HUDEP-2 (cell line): ENCODE measurements around the gene ACTN4.
"Not testable (repeated sequence)": the region's sequence is repeated elsewhere in the genome, so short reads cannot be mapped to it uniquely, and the experiment has no call there.

Source experiments
- DNase-seq, 76 experiments: peaks; one replicate each; lab custom pipeline; 2025; ENCODE audit not compliant: unreplicated experiment in 76 of 76; lab: John Stamatoyannopoulos, UW

Gene ACTN4

DNA sequence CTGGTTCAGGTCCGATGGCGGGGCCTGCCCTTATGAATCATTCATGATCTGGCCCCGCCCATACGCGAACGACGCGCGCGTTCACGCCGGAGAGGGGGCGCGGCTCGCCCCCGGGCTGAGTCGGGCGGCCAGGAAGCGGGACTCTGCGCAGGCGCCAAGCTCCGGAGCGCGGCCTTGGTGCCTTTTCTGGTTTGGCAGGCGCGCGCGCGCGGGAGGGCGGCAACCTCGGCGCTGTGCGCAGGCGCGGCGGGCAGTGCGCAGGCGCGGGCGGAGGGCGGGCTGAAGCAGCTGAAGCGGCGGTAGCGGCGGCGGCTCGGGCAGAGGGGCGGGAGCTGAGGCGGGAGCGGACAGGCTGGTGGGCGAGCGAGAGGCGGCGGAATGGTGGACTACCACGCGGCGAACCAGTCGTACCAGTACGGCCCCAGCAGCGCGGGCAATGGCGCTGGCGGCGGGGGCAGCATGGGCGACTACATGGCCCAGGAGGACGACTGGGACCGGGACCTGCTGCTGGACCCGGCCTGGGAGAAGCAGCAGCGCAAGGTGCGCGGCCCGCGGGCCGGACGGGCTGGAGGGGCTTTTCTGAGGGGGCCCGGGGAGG lies at the start of gene ACTN4:
TSS of gene ACTN4 (plus strand) at position 282 of the 598 bp plus-strand sequence. CDS start at position 379, 97 bp downstream.
- DNase-seq: peak; percentile 73 to 100 (median 99)

DNA sequence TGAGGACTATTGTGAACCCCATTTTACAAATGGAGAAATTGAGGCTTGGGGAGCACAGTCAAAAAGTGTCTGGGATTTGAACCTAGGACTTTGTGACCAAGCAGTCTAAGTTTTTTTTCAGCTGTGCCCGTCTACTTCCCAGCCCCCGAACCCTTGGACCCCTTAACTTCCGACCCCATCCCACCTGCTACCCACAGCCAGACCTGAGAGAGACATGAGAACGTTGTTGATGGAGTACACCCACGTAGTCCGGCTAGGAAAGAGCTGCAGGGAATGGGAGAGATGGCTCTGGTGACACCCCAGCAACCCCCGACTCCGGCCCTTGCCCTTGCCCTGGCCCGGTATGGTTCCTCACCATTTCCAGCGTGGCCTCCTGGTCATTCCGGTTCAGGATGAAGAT lies 47.7 kb upstream of the ACTN4 start:
- no peak for DNase-seq

DNA sequence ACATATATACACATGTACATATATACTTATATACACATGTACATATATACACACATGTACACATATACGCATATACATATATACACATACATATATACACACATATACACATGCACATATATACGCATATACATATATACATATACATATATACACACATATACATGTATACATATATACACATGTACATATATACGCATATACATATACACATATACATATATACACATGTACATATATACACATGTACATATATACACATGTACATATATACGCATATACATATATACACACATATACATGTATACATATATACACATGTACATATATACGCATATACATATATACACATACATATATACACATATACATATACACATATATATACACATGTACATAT lies 44.6 kb upstream of the ACTN4 start:
- DNase-seq: not testable (repeated sequence)

DNA sequence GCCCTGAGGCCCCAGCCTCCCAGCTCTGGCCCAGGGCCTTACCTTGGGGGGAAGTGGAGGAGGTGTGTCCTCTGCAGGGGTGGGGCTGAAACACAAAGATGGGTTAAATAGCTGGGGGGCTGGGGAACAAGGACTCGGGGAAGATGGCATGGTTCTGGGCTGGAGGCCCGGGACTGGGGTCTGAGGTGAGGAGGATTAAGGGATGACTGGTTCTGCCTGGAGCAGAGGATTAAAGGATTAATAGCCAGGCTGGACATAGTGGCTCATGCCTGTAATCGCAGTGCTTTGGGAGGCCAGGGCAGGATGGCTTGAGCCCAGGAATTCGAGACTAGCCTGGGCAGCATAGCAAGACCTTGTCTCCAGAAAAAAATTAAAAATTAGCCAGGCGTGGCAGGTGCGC lies 41.3 kb upstream of the ACTN4 start:
- DNase-seq: no peak

DNA sequence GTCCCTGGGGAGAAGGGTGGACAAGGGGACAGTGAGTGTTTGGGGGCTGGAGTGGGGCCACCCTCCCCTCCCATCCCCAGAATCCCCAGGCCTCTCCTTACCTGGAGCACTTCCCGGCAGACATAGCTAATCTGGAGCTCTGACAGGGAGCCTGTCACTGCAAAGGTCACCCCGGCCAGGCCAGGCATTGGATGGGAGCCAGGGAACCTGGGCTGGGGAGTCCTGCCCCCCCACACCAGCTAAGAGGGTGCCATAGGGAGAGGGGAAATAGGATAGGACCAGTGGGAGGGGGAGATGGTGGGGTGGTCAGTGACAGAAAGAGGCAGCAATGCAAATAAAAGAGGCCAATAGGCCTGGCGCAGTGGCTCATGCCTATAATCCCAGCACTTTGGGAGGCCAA lies 33.2 kb upstream of the ACTN4 start:
- DNase-seq: no peak

DNA sequence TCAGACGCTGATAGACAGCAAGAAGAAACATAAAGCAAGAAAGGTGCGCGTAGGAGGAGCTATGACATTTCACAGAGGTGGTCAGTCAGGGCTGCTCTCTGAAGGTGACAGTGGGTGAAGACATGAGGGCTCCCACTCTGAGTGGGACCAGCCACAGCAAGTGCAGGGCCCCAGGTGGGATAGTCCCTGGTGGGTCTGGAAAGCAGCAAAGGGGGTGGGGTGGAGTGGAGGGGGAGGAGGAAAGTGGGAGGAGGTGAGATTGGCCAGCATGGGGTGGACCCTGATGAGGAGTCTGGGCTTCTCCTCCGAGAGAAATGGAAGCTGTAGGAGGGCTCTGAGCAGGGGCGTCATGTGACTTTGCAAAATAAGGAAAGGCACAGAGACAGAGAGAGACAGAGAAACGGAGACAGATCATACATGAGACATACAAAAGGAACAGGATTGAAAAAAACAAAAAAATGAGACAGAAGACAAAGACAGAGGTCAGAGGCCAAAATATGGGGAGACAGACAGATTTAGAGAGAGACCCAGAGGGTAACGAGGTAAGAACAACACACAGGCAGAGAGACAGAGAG lies 32.4 kb upstream of the ACTN4 start:
- no peak for DNase-seq

DNA sequence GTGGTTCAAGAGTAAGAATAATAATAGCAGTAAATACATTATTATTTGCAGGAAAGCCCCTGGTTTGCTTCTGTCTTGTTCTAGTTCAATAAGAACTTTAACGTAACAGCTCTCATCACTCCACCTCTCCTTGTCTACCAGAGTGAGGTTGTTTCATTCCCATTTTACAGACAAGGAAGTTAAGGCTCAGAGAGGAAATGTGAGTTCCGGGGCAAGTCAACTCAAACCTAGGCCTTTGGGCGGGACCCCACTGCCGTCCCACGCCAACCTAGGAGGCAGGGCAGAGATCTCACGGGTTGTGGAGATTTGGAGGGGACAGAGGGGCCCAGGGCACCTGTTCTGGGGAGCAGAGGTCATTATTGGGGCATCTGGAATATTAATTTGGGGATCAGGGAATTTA lies 31.2 kb upstream of the ACTN4 start:
- no peak for DNase-seq

DNA sequence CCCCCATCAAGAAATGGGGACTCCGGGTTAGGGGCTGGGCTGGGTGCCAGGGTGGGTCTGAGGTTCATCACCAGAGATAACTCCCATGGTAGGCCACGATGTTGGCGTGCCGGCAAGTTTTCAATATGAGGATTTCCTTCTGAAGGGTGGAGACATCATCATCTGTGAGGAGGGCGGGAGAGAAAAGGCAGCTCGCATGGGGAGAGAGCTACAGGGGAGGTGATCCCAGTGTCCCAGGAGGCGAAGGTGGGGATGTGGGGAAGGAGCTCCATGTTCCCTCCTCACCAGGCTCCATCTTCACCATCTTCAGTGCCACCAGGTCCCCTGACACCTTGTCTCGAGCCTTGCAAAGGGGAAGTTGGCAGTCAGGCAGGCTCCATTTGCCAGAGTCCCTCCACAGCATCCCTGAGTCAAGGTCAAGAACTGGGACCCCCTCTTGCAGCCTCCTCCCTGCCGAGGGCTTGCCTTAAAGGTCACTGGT lies 30.1 kb upstream of the ACTN4 start:
- DNase-seq: no peak

DNA sequence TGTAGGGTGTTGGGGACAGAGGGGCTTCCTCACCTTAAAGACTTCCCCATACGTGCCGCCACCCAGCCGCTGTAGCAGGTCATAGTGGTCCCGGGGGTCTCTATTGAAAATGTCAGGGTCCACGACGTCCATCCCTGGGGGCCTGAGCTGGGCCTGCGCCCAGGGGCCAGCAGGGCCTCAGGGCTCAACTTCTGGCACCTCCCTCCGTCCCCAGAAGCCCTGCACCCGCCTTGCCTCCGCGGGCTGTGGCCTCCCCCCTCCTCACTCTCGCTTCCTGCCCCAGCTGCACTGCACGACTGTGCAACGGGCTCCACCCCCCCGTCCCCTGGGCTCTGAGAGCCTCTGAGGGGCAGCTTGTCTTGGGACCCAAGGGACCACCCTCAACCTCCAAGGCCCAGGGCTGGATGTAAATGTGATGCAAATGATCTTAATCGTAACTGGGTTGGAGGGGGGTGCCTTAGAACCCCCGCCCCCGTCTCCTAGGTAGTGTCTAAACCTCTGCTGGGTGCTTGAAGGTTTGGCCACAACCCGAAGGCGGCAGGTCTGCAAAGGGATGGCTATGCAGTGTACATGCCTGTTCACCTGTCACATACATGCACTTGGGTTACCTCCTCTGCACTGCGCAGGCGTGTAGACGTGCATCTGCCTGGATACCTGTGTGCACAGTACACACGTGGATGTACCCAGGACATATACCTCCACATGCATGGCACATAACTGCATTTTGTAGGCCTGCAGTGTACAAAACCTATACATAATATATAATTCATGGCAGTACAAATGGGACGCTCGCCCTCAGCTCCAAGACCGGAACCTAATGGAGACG lies 29.5 kb upstream of the ACTN4 start, which contains the start of gene MAP4K1:
TSS of gene MAP4K1 (minus strand) at position 190 of the 826 bp plus-strand sequence. CDS start at position 132, 58 bp downstream.
- DNase-seq: no peak

DNA sequence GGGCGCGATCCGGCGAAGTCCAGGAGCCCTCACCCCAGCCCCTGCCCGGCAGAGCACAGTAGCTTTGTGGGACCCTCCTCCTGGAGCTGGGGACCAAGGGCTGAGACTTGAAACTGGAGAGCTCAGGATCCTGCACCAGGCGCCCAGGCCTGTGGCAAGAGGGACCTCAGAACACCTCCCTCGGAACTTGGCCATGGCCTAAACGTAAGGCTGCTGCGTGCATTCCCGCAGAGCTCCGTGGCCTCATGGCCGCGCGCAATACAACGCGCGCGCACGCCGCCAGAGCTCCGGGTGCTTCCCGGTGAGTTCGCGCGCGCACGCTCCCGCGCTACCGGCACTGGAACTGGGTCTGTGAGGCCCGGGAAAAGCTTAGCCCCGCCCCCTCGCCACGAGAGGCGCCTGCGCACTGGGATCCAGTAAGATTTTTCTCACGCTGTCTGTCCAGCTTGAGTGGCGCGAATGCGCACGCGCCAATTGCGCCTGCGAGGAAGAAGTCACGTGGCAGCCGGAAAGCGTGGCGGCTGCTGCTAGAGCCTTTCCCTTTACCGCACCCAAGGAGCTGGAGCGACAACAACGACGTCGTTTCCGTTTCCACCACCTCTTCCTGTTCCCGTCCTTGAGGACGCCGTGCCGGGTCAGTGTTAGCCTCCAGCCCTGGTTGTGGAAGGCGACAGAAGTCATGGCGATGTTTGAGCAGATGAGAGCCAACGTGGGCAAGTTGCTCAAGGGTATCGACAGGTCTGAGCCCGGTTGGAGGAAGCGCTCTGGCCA lies 28.7 kb upstream of the ACTN4 start, which contains the start of gene EIF3K:
TSS of gene EIF3K (plus strand) at position 599 of the 771 bp plus-strand sequence. CDS start at position 680, 81 bp downstream.
- peak; percentile 82 to 100 (median 99) for DNase-seq

DNA sequence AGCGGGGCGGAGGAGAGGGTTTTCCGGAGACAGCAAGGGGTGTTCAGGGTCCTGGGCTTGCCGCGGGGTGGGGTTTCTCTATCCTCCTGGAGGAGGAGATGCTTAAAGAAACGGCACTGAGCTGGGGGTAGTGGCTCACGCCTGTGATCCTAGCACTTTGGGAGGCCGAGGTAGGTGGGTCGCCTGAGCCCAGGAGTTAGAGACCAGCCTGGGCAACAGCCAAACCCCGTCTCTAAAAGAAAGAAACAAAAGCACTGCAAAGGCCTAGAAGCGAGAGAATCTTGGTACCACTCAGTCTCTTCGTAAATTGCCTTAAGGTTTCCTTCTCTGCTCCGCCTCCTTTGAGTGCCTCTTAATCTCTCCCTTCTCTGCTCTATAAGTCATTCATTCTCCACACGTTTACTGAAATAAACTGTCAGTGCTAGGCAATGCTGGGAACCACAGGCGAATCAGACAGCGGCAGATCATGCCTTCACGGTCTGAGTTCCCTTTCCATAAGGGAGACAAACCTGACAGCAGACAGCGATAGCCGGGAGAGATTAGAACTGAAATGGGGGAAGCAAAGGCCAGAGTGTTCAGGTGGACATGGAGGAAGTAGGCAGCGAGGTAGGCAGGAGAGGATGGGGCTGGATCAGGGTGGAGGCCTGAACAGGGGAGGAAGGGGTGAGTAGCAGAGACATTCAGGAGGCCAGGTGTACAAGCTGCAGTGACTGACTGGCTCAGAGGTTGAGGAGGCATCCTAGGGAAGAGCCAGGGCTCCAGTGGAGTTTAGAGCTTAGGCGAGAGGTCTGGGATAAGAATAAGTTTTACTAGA lies 27.9 kb upstream of the ACTN4 start:
- DNase-seq: no peak

DNA sequence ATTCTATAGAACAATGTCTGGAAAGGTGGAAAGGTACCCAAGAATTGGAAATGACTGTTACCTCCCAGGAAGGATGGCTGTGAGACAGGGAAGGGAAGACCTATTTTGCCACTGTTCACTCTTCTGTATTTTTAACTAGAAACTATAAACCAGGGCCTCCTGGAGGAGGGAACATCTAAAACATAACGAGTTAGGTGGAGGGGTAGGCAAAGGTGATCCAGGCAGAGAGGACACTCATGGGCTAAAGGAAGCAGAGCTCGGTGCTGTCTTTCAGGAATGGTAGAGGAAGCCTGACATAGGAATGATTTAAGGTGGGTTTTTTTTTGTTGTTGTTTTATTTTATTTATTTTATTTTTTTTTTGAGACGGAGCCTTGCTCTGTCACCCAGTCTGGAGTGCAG lies 22.6 kb upstream of the ACTN4 start:
- no peak for DNase-seq

DNA sequence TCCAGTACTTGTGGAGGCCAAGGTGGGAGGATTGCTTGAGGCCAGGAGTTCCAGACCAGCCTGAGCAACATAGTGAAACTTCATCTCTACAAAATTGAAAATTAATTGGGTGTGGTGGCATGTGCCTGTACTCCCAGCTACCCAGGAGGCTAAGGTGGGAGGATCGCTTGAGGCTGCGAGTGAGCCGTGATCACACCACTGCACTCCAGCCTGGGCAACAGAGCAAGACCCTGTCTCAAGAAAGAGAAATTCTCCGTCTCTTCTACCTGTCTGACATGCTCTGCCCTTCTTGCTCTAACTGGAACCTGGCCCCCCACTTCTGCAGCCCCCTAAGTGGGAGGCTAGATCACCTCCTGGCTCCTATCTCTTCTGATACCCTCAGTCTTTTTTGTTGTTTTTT lies 21.0 kb upstream of the ACTN4 start:
- no peak for DNase-seq

DNA sequence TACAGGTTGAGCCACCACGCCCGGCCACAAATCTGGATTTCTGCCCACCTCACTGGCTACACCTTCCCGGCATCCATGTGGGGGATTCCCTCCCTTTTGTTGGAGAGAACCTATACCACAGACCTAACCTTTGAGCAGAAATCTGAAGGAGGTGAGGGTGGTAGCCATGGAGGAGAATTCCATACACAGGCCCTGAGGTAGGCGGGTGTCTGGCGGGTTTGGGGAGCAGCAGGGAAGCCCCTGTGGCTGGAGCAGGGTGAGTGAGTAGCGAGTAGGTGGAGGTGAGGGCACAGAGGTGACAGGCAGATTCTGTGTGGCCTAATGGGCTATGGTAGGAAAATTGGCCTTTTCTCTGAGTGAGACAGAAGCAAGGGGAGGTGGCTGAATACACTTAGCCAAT lies 17.9 kb upstream of the ACTN4 start:
- no peak for DNase-seq

DNA sequence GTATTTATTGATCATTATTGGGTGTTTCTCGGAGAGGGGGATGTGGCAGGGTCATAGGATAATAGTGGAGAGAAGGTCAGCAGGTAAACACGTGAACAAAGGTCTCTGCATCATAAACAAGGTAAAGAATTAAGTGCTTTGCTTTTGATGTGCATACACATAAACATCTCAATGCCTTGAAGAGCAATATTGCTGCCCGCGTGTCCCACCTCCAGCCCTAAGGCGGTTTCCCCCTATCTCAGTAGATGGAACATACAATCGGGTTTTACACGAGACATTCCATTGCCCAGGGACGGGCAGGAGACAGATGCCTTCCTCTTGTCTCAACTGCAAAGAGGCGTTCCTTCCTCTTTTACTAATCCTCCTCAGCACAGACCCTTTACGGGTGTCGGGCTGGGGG lies 16.1 kb upstream of the ACTN4 start:
- DNase-seq: not testable (repeated sequence)

DNA sequence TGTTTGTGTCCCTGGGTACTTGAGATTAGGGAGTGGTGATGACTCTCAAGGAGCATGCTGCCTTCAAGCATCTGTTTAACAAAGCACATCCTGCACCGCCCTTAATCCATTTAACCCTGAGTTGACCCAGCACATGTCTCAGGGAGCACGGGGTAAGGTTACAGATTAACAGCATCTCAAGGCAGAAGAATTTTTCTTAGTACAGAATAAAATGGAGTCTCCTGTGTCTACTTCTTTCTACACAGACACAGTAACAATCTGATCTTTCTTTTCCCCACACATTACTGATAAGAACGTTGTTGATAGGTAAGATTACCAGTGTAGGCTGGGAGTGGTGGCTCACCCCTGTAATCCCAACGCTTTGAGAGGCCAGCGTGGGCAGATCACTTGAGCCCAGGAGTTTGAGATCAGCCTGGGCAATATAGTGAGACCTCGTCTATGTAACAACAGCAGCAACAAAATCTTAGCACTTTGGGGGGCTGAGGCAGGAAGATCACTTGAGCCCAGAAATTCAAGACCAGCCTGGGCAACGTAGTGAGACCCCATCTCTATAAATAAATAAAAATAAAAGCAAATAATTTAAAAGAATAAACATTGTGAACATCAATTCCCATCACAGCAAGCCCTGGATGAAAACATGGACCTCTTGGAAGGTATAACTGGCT lies 15.5 kb upstream of the ACTN4 start:
- DNase-seq: peak in 9 of 76 experiments; percentile 18 to 47 (median 28)

DNA sequence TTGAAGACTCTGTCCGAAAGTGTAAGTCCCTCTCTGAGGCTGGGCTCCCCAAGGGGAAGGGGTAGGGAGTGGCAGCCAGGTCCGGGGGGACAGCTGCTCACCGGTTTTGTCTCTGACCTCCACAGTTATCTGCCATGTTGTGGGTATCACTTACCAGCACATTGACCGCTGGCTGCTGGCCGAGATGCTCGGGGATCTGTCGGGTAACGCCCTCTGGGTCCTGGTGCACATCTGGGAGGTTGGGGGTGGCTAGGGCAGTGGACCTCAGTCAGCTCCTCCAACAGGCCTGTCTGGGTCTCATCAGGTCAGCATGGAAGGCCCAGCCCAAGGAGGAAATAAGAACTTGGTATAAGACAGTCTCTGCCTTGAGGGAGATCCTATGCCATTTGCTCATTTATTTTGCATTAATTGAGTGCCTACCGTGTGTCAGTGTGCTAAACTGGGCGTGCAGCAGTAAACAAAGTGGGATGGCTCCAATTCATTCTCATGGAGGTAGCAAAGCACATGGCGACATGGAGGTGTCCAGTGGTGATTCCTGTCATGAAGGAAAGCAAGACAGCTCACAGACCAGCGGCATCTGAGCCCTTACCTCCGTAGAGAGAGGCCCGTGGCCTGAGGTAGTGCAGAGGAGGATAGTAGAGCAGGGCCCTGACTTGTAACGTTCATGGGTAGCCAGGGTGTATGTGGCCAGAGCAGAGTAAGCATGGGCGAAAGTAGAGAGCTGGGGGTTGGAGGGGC lies 14.8 kb upstream of the ACTN4 start:
- peak in 22 of 76 experiments; percentile 19 to 90 (median 66) for DNase-seq

DNA sequence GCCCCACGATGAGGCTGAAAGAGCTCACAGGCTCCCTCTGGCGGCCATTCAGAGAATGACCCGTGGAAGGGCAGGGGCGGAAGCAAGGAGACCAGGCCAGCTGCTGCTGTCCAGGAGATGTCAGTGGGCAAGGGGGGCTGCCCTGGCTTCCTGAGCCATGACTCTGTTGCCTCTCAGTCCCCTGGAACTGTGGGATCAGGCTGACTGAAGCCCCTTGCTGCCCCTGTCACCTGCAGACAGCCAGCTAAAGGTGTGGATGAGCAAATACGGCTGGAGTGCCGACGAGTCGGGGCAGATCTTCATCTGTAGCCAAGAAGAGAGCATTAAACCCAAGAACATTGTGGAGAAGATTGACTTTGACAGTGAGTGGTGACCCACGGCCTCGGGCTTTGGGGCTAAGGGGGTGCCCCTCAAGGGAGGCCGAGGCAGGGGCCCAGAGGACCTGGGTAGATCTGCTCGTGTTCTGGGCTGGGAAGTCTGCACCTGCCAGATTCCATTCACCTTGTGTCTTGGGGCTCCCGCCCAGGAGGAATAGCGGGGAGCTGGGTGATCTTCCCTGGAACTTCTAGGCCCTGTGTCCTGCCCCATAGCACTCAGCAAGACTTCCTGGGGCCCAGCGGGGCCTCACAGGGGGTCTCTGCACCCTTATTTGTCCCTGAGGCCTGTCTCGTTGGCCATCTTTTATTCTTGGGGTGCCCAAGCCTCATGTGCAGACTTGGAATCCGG lies 12.5 kb upstream of the ACTN4 start:
- DNase-seq: peak in 64 of 76 experiments; percentile 20 to 84 (median 60)
